BJ (cell line): ENCODE data around the gene KCNN3. TPM values are rescaled to one million over a fixed set of nuclear protein-coding genes. Genes with fewer than 3 reads are reported as not detected.

Source experiments
- CTCF ChIA-PET: fragments of 350-600 bp; formaldehyde crosslinking; extraction: SDS; loops from one replicate; lab custom pipeline; 2021; ENCODE audit warnings: antibody characterized with exemption, inconsistent platforms; lab: Yijun Ruan, JAX
- POLR2A ChIA-PET: fragments of 300-600 bp; sonication (Branson Sonifier 250); formaldehyde crosslinking; extraction: SDS; loops from one replicate; lab custom pipeline; 2021; ENCODE audit warnings: antibody characterized with exemption; lab: Charles Lee
- DNase-seq: peaks from one replicate; pipeline ENCODE4 v3.0.0-alpha.2; 2011; ENCODE audit warnings: low read depth
- H3K27me3 ChIP-seq: 2 replicates; pipeline ENCODE4 v1.6.0; 2011; ENCODE audit warnings: low read length; ENCODE audit not compliant: control insufficient read depth, insufficient read depth
- H3K36me3 ChIP-seq: 2 replicates; pipeline ENCODE4 v1.5.1; 2011; ENCODE audit warnings: low read length; ENCODE audit not compliant: control insufficient read depth, insufficient read depth
- H3K4me3 ChIP-seq: 2 replicates; pipeline ENCODE4 v1.5.1; 2011; ENCODE audit warnings: low read depth, mild to moderate bottlenecking, control low read depth, low read length
- polyA plus RNA-seq: library from polyadenylated mRNA; depleted of rRNA; stranded (reverse); fragments of >200 nt; gene quantifications from 2 replicates; pipeline ENCODE4 v1.2.3, GENCODE V29; 2011
- TF ChIP-seq, protein P1 (sequence below): IDR thresholded peaks from 2 replicates; pipeline ENCODE4 v1.5.1; 2011; ENCODE audit warnings: low read depth, mild to moderate bottlenecking, control low read depth, inconsistent platforms, low read length, moderate library complexity; ENCODE audit not compliant: insufficient read depth

Gene KCNN3
- polyA plus RNA-seq, 1 experiment: not detected

DNA sequence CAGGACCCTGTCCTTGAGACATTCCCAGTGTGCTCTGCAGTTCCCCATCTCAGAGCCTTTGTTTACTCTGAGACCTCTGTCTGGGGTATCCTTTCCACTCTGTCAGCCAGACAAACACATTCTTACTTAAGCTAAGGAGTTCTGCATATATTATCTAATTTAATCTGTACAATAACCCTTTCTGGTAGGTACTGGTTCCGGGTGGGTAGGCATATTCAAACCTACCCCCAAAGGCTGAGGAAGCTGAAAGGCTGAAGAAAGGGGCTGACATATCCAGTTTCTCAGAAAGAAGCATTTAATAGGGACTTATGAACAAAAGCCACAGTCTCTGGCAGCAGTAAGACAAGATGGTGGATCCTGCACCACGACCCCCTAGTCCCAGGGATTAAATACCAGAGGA, 53.1 kb downstream of the KCNN3 start:
- CTCF ChIA-PET: no interaction called here
- TF ChIP-seq, protein P1, sequence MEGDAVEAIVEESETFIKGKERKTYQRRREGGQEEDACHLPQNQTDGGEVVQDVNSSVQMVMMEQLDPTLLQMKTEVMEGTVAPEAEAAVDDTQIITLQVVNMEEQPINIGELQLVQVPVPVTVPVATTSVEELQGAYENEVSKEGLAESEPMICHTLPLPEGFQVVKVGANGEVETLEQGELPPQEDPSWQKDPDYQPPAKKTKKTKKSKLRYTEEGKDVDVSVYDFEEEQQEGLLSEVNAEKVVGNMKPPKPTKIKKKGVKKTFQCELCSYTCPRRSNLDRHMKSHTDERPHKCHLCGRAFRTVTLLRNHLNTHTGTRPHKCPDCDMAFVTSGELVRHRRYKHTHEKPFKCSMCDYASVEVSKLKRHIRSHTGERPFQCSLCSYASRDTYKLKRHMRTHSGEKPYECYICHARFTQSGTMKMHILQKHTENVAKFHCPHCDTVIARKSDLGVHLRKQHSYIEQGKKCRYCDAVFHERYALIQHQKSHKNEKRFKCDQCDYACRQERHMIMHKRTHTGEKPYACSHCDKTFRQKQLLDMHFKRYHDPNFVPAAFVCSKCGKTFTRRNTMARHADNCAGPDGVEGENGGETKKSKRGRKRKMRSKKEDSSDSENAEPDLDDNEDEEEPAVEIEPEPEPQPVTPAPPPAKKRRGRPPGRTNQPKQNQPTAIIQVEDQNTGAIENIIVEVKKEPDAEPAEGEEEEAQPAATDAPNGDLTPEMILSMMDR: no peak
- POLR2A ChIA-PET: no interaction called here

DNA sequence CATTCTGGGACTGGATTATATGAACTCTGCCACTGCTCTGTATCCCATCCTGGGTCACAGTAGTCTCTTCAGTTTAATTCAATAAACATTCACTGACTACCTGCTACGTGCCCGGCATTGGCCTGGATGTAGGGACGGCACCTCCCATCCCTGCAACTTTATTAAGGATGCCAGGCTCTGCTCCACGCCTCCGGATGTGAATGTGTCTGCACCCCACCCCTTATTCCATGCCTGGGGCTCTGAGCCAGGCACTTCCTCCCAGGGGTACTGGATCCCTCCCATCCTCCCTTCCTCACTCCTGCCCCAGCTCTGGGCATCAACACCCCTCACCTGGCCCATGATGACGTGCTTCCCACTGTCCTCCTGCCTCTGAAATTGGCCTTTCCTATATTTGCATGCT, 53.7 kb downstream of the KCNN3 start:
- ChIA-PET CTCF (no interaction called here), POLR2A (no interaction called here)
- Histone ChIP-seq H3K4me3 (no peak overlapping the region), H3K27me3 (peaks cover 5% of the 10 kb centered on the region; the same call in 1 of the 2 replicates), H3K36me3 (no peaks in the 10 kb centered on the region)
- TF ChIP-seq, protein P1: no peak
- no peak for DNase-seq

More for the DNA sequence above, 53.1 kb downstream of the KCNN3 start:
- Histone ChIP-seq H3K27me3 (peaks cover 5% of the 10 kb centered on the region; the same call in 1 of the 2 replicates), H3K36me3 (no peaks in the 10 kb centered on the region), H3K4me3 (no peak overlapping the region)
- DNase-seq: no peak

DNA sequence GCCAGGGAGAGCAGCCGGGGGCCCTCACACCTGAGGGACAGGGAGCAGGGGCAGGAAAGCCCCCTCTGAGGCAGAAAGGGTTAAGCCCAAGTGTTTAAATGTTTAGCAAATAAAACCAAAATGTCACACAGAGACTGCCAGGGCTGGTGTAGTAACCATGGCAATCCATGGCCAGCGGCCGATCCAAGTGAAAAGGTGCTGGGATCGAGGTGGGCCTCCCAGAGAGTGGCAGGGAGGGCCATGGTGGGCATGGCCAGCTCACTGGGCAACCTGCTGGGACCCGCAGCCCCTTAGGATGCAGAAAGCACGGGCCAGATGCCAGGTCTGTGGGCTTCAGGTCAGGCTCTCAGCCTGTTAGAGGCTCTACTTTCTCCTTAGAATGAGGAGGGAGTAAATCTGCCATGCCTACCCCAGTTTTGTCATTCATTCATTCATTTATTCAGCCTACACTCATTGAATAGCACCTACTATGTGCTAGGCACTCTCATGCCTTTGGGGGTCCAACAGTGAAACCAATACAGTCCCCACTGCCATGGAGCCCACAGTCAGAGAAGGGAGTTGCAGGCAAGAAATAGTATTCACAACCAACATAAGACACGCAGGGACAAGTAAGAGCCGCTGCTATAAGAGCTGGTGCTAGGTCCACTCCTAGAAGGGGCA, 56.1 kb downstream of the KCNN3 start:
- Histone ChIP-seq H3K4me3 (no peak overlapping the region), H3K36me3 (no peaks in the 10 kb centered on the region), H3K27me3 (peaks cover 3% of the 10 kb centered on the region; the same call in 1 of the 2 replicates)
- no peak for DNase-seq
- TF ChIP-seq, protein P1: no peak
- POLR2A ChIA-PET: no interaction called here
- CTCF ChIA-PET: no interaction called here

DNA sequence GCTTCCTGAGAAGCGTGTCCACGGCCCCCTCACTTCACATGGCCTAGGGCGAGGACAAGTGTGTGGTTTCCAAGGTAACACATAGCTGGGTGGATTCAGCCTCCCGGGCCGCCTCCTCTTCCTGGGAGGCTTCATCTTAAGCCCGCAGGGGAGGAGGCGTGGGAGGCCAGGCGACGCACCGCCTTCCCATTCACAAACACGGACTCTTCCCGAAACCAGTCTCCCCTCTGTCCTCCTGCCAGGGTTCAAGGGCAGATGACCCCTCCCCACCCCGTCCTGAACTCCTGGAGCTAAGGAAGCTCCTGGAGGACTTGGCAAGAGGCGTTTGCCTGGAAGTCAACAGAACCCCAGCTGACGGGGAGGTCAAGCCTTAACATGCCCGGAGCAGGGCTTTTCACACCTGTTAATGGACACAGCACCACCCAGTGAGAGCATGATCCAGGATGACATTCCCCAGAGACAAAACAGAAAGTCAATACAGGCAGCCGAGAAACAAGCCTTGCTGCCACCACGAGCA, 56.7 kb downstream of the KCNN3 start:
- H3K27me3 ChIP-seq: peaks cover 4% of the 10 kb centered on the region; the same call in 1 of the 2 replicates
- no peaks in the 10 kb centered on the region for H3K36me3 ChIP-seq
- TF ChIP-seq, protein P1: no peak
- peak; percentile 6 for DNase-seq
- POLR2A ChIA-PET: no interaction called here
- no peak overlapping the region for H3K4me3 ChIP-seq
- CTCF ChIA-PET: interaction anchor here (0.9 to 1.1 kb wide), 2 partner anchors 37 to 334 kb away, joined by 3 read pairs; no protein-coding TSS in a partner anchor

DNA sequence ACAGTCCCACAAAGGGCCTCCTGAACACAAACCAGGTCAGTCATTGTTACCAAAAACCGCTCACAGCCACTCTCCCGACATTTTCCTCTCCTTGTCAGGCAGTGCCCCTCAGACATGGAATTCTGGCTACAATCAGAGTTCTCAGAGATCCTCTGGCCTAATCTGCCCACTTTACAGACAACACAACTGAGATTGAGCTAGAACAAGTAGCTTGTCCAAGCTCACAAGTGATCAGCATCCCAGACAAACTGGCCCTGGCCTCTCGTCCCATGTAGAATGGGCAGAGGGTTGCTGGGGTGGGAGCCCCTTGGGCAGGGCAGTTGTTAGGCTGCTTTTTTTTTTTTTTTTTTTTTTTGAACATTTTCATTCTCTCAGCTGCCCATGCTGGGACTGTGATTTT, 57.2 kb downstream of the KCNN3 start:
- Histone ChIP-seq H3K36me3 (no peaks in the 10 kb centered on the region), H3K4me3 (no peak overlapping the region), H3K27me3 (peaks cover 6% of the 10 kb centered on the region; the same call in 1 of the 2 replicates)
- ChIA-PET POLR2A (no interaction called here), CTCF (interaction anchor here (0.6 to 1.1 kb wide), 3 partner anchors 26 to 333 kb away, joined by 3 read pairs; no protein-coding TSS in a partner anchor)
- no peak for DNase-seq
- TF ChIP-seq, protein P1: no peak
